GM19328 (cell line): ENCODE results near the gene MYH15.

ENCODE experiments used
- ATAC-seq: cut with Tn5 transposase; IDR thresholded peaks from one replicate; pipeline ENCODE4 v1.9.1; 2021; ENCODE audit warnings: mild to moderate bottlenecking, moderate library complexity; ENCODE audit not compliant: unreplicated experiment

Gene MYH15

DNA sequence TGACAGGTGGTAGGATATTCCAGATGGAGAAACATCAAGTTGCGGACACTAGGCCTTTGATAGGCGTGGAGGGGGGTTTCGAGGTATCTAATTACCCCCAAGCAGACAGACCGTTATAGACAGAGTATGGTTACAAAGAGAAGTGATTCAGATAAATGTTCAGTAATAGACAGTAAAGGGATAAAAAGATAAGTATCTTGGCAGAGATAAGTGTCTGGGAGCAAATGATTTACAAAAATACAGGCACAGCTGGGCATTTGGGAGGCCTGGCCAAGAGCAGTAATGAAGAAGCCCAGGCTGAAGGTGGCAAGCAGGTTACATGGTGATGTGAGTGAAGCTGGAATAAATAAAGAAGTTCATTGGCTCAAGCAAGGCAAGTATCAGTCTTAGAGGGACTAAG is 659 bp upstream of the MYH15 start:
- no peak for ATAC-seq

DNA sequence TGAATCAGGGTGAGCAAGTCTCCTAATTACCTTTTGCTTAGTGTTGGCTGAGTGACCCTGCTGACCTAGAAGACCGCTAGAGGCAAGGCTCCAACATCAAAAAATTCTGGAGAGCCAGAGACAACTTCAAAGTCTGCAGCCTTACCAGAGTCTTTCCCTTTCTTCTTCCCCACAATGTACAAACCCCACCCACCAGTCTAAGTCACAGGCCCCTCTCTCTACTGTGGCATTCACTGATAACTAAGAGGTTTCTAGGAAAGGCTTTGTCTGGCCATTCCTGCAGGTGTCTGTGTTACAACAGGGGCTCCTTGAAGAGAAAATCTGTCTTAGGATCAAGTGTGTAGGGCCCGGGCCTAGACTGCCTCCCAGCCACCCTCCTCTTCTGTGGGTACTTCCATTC is 525 bp downstream of the MYH15 start:
- ATAC-seq = no peak

DNA sequence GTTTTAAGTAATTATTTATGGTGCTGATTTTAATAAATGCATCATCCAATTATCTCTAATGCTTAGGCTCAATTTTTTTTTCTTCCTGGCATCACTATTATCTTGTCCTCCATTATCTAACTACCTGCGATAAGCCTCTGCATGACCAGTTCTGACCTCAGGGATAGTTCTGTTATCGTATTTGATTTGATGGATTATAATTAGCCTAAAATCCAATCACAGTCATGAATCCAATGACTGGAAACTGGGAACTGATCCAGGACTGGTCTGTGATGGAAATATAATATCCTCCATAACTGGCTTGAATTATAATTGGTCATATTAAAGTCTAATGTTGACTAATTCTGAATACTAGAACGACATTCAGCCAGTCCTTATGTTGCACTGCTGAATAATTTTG is 1.1 kb downstream of the MYH15 start:
- ATAC-seq = no peak

DNA sequence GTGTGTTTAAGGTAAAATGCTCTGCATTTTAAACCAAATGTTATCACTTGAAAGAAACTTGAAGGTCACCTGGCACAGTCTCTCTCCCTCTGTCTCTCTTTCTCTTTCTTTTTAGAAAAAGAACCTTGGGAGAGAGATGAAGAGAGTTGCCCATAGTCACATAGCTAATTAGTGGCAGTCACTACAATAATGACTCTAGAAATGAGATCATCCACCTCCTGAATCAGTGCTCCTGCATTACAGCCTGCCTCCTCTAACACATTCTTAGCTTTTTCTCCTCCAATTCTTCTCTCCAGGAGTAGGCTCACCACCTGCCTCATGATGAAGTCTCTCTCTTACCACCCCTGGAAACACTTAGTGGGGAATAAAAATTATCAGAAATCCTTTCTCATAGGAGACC is 2.5 kb downstream of the MYH15 start:
- no peak for ATAC-seq

DNA sequence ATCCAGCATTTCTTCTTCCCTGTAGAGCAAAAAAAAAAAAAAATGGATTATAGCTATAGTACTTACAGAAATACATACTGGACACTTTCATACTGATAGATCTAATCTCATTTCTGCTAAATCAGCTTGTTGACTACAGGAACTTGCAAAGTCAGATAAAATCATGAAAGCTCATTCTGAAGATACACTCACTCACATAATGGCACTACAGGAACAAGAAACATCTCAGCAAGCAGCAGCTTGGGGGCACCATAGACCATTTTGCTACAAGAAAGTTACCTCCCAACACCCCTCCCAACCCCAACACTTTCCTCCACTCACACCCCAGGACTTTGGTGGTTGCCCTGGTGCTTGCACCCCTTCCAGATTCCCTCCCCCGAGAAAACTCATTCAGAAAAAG is 4.6 kb downstream of the MYH15 start:
- no peak for ATAC-seq

DNA sequence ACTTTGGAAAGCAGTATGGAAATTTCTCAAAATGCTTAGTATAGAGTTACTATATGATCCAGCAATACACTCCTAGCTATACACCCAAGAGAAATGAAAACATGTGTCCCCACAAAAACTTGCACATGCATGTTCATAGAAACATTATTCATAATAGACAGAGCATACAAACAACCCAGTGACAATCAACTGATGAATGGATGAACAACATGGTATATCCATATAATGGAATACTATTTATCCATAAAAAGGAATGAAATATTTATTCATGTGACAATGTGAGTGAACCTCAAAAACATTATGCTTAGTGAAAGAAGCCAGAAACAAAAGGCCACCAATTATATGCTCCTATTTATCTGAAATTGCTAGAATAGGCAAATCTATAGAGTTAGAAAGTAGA is 6.7 kb downstream of the MYH15 start:
- no peak for ATAC-seq

DNA sequence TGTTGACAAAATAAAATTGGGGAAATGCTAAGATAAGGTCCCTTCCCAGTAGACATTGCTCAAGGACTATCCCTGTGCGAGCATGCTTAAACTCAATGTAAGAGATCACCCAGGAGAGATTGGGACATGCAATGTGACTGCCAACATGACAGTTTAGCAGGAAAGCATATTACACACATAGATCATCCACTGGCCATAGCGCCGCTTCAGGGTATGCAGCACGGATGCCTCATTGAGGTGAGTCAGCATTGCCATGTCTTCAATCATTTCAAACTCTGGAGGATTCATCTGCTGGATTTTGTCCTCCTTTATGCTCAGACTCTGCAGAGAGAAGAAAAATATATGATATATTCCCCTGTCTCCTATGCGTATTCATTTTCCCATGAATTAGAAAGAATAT is 8.9 kb downstream of the MYH15 start:
- ATAC-seq = no peak

DNA sequence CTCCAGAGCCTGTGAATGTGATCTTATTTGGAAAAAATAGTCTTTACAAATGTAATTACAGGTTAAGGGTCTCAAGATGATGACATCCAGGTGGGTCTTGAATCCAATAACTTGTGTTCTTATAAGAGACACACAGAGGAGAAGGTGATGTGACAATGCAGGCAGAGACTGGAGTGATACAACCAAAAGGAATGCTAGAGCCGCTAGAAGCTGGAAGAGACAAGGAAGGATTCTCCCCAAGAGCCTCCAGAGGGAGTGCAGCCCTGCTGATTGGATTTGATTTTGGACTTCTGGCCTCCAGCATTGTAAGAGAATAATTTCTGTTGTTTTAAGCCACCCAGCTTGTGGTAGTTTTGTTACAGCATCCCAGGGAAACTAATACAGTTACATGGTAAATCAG is 9.7 kb downstream of the MYH15 start:
- ATAC-seq = no peak

DNA sequence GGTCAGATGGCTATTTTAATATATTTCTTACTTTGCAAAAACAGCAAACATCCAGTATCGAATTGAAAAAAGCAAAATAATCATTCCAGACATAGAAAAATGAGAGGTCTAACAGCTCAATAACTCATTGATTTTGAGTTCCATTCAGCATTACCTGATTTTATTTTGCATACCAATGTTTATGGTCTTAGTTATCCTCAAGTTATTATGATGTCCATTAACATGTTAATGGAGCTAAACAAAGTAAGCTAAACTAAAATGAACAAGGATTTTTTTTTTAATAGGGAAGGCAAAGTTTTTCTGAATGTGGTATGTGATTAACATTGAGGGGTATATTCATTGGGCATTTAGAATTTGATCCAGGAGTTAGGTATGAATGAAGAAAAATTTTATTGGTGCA is 13.1 kb downstream of the MYH15 start:
- no peak for ATAC-seq

DNA sequence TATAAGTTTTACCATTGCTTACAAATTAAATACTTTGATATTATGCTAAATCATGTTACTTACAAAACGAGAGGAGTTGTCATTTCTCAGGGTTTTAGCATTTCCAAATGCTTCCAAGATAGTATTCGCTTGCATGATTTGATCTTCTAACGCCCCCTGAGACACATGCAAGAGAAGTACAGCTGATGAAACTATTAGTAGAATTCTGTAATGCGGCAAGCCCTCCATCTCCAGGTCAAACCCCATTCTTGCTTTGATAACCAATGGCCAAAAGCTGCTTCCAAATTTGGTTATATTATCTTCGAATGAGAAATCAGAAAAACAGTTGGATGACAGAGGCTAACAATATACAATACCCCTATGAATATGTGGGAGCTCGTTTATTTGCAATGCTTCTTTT is 14.7 kb downstream of the MYH15 start:
- ATAC-seq = no peak

DNA sequence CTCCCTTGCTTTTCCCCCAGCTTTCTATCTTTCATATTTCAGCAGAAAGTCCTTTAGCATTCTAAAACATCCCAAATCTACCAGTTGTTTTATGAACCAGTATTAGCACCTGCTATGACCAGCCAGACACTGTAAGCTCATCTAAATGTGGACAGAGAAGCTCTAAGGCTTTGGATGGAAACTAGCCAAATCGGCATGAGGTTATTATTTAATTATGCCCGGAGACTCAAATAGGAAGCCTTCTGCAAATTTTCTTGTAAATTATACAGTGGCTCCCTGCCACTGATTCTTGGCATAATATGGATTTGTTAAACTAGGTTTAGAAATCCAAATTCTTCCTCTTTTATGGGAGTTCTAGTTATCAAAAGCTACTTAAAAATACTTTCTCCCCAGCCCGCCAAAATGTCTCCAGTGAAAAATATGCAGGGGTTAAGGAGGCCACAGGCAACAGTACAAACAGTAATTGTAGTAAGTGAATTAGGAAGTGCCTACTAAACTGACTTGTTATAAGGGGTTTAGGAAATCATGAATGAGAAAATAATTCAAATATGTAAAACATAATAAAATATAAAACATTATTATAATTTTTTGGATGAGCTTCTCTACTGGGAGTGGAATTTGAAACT is 15.4 kb downstream of the MYH15 start:
- no peak for ATAC-seq

DNA sequence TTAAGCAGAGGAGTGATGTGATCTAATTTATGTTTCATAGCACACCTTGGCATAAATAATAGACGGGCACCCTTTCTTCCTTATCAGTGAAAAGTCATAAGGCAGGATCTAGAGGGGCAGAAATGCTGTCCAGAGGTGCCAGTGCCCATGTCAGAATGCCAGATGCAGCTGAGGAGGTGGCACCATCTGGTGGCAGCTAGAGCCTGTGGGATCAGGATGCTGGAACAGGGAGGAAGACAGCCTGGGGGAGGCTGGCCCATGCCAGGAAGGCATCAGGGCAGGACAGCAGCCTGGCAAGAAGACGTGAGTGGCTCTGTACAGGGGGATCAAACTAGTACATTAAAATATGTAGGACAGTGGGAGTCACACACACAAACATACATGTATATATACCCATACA is 16.5 kb downstream of the MYH15 start:
- ATAC-seq = no peak

DNA sequence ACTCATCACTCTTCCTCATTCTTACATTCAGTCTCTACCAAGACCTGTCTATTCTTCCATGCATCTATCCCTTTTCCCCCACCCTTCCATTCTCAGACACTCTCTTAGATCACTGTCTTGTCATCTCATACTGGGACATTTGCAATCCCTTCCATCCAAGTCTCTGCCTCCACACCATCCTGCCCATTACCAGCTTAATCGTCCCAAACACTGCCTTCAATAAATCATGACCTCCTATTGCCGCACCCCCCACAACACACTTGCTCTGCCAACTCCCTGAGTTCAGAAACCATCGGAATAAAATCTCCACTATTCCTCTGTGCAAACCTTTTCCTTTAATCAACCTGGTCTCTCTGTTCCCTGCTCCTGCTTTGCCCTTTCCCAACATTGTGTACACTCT is 18.9 kb downstream of the MYH15 start:
- no peak for ATAC-seq

DNA sequence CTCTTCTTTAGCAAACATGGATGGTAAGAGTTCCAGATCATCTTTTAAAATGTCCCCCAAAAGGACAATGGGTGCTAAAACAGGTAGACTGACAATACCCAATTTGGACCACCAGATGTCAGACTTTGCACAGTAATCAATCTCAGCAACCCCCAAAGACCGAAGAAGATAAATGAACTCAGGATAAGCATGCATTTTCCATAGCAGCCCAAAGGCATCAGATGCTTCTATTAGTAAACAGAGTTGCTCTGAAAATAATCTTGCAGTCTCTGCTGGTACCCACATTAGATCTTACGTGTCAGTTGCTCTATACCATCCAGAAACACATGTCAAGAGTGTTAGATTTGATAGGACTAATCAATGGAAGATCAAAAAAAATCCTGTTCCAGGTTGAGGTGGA is 20.6 kb downstream of the MYH15 start:
- ATAC-seq = no peak

DNA sequence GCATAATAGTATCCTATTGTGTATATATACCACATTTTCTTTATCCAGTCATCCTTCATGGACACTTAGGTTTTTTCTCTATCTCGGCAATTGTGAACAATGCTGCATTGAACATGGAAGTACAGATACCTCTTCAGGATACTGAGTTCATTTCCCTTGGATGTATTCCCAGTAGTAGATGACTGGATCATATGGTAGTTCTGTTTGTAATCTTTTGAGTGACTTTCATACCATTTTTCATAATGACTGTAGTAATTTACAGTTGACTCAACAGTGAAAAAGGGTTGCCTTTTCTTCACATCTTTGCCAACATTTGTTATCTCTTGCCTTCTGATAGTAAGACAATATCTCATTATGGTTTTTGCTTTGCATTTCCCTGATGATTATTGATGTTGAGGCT is 21.8 kb downstream of the MYH15 start:
- ATAC-seq = no peak

DNA sequence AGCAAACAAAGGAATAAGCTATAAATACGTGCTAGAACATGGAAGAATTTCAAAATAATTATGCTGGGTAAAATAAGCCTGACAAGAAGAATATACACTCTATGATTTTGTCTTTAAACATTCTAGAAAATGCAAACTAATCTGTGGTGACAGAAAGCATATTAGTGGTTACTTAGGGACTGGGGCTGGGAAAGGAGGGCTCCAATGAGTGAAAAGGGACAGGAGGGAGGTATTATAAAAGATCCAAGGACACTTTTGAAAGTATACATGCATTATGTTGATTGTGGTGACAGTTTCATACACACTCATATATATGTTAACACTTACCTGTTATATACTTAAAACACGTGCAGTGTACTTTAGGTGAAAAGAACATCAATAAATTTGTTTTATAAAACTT is 23.0 kb downstream of the MYH15 start:
- ATAC-seq = no peak

DNA sequence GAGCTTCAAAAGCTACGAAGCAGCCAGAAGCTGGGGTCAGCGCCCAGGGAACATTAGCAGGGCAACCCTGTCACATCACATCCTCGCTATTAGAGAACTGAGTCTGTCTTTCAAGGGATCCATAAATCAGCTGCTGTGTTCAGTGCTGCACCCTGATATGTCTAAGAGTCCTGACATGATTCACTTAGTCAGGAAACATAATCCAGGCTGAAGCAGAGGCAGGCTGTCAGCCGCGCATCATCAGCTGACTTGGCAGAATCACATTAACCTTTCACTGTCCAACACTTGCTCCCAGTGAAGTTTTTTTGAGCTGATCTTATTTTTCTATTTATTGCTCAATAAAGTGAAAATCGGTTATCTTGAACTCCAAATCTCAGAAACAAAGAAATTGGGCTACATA is 23.5 kb downstream of the MYH15 start:
- ATAC-seq = no peak

DNA sequence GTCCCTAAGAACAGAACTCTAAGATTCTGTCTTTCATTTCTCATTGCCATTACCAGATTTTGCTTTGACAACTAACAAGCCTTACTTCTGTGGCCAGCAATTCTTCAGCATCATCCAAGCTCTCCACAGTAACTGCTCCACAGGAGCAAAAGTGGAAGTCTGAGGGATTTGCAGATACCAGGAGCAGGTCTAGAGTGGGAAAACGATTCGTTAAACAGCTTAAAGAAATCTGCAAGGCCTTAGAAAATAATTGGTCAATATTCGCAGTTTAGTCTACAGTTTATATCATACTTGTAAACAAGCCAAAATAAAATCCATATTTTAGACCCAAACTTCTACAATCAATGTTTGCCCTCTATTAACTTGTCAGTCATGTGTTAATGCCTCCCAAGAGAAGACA is 24.1 kb downstream of the MYH15 start:
- no peak for ATAC-seq

DNA sequence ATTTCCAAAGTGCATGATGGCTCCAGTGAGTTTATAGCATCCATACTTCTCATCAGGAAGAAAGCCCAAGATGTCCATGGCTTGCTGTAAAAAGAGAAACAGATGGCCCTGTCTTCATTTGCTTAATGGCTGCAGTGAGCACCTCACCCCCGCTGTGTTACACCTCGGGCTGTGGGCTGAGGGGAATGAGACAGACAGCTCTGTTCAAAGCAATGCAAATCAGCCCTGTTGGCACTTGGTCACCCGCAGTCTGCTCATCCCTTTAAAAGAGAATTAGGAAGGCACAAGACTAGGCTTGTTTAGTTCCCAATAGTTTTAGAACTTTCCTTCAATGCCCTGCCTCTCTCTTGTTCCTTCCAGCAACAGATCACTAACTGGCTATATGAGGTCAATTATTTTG is 25.2 kb downstream of the MYH15 start:
- peak; percentile 44 for ATAC-seq

DNA sequence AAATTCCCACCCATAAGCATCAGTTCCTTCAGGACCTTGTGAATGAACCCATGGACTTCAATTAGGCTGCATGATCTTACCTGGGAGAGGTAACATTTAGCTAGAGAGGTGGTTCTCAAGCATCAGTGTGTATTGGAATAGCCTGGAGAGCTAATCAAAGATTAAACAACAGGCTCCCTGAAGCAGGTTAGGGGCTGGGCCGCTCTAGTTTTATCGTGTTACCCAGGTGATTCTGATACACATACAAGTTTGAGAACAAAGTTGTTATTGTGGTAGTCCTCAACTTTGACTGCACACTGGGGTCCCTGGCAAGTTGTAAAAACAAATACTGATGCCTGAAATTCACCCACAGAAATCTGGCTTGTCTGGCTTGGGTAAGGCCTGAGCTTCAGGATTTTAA is 31.2 kb downstream of the MYH15 start:
- no peak for ATAC-seq

DNA sequence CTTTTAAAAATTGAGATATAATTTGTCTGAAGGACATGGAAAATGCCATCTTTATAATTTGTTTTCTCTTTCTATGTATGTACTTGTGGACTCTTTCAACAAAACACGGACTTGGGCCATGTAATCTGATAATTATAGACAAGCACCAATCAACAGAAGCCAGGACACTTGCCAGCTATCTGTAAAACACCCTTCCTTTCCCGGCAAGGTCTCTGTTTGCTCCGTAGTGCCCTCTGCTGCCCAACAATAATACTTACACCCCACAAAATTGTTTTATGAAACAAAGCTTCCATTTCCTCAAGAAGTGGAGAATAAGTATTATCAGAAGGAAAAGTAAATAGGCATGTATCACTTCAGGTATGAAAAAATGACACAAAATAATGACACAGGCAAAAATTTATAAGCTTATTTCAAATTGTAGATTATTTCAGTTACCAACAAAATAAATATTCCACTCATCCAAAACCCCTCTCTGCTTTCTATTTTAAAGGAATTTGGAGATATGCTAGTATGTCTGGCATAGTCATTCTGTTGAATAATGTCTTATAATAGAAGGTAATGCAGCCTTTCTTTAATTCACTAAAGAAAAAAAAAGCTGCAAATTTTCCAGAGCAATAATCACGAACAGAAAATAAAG is 32.8 kb downstream of the MYH15 start:
- ATAC-seq = peak; percentile 63

DNA sequence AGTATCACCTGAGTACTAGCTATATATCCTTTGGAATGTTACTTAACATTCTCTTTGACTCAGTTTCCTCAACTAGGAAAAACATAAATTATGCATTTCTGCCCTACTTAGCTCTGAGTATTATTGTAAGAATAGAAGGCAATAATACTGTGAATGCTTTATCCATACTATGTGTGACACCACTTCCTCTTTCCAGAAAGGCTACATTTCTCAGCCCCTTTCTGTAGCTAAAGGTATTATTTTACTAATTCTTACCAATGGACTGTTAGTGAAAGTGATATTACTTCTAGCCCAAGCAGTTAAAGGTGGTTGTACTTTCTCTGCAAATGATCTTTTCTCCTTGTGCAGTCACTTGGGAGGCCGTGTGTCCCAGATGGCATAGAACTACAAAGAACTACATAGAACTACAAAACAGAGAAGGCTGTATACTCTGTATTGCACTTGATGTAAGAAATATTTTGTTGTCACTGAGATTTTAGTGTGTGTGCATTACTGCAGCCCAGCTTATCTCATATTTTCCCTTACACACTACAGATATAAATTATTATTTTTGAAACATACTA is 35.1 kb downstream of the MYH15 start:
- ATAC-seq = no peak

DNA sequence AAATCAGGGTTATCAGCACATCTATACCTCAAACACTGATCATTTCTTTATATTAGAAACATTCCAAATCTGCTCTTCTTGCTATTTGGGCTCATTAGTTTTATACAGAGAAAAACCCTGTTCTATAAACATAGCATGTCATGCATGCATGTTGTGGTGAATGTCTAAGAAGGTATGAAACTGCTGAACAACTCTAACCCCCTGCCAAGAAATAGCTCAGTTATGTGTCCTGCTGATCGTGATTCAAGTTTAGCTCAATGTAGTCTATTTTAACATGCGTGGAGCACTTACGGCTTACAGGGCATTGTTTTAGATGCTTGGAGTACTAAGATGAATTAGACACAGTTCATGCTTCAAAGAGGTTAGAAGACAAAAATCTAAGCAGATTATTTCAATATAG is 35.8 kb downstream of the MYH15 start:
- ATAC-seq = no peak
